ENCODE measurements around the gene METTL25B. TPM values are rescaled to one million over a fixed set of nuclear protein-coding genes. Genes with fewer than 3 reads are reported as not detected.

Gene METTL25B
- total RNA-seq, 1 experiment from 2014 or later = 51.0 TPM

- no peak overlapping the region for H3K4me3 ChIP-seq
- H3K36me3 ChIP-seq (ENCODE audit: low read depth) = peaks cover 21% of the 10 kb centered on the region
- DNase-seq = no peak
- peaks cover 46% of the 10 kb centered on the region for H3F3A ChIP-seq (ENCODE audit: insufficient read depth, low read depth)
- intact Hi-C loops (cut with micrococcal nuclease; ENCODE audit: unreplicated experiment) = no loop called here
- peaks cover 36% of the 10 kb centered on the region for H3K79me2 ChIP-seq (ENCODE audit: low read depth)
- no TSS peak for BruUV-seq (replicated peaks)
- no peak overlapping the region for H2AFZ ChIP-seq
- ChIA-PET POLR2A (ENCODE audit: unreplicated experiment) (interaction anchor here (0.7 kb wide), 1 partner anchor 8 kb away, joined by 3 read pairs; no protein-coding TSS in a partner anchor), CTCF (no interaction called here)
- no peaks in the 10 kb centered on the region for H3K27me3 ChIP-seq (ENCODE audit: insufficient read depth, low read depth)
- no peaks in the 10 kb centered on the region for H3K9me3 ChIP-seq (ENCODE audit: insufficient read depth, low read depth)
- peaks cover 29% of the 10 kb centered on the region for H4K20me1 ChIP-seq (ENCODE audit: insufficient read depth)
- TF ChIP-seq EZH2 (IDR thresholded peaks at IDR 0.05; ENCODE audit: low read depth) (no peak), CTCF (conservative IDR thresholded peaks at IDR 0.05) (no peak)
- H3K4me1 ChIP-seq (replicated peaks; ENCODE audit: insufficient read depth) = peaks cover 13% of the 10 kb centered on the region
- H3K9me2 ChIP-seq (ENCODE audit: insufficient read depth) = no peaks in the 10 kb centered on the region
- no peak overlapping the region for H3K4me2 ChIP-seq
- no peak overlapping the region for H3K27ac ChIP-seq
These were observed 7.1 kb upstream of the METTL25B start for GRCh38 chr1:156721131-156721530.

GRCh38 chr1:156721535-156721934 is 6.7 kb upstream of the METTL25B start:
- peaks cover 48% of the 10 kb centered on the region for H3F3A ChIP-seq (ENCODE audit: insufficient read depth, low read depth)
- H3K9me3 ChIP-seq (ENCODE audit: insufficient read depth, low read depth) = no peaks in the 10 kb centered on the region
- peaks cover 40% of the 10 kb centered on the region for H3K79me2 ChIP-seq (ENCODE audit: low read depth)
- no peaks in the 10 kb centered on the region for H3K27me3 ChIP-seq (ENCODE audit: insufficient read depth, low read depth)
- intact Hi-C loops (cut with micrococcal nuclease; ENCODE audit: unreplicated experiment) = no loop called here
- no peak for TF ChIP-seq EZH2 (IDR thresholded peaks at IDR 0.05; ENCODE audit: low read depth)
- no peak for DNase-seq
- H3K27ac ChIP-seq = no peak overlapping the region
- no peaks in the 10 kb centered on the region for H3K9me2 ChIP-seq (ENCODE audit: insufficient read depth)
- H3K36me3 ChIP-seq (ENCODE audit: low read depth) = peaks cover 21% of the 10 kb centered on the region
- H4K20me1 ChIP-seq (ENCODE audit: insufficient read depth) = peaks cover 33% of the 10 kb centered on the region
- H3K4me2 ChIP-seq = no peak overlapping the region
- peaks cover 13% of the 10 kb centered on the region for H3K4me1 ChIP-seq (replicated peaks; ENCODE audit: insufficient read depth)
- no peak overlapping the region for H2AFZ ChIP-seq
- no TSS peak for BruUV-seq (replicated peaks)
- ChIA-PET POLR2A (ENCODE audit: unreplicated experiment) (interaction anchor here (0.7 kb wide), 1 partner anchor 9 kb away, joined by 3 read pairs; no protein-coding TSS in a partner anchor), CTCF (interaction anchor here (0.9 kb wide), 1 partner anchor 28 kb away, joined by 6 read pairs; no protein-coding TSS in a partner anchor)
- H3K4me3 ChIP-seq = no peak overlapping the region

- peaks cover 48% of the 10 kb centered on the region for H3F3A ChIP-seq (ENCODE audit: insufficient read depth, low read depth)
- H3K9me3 ChIP-seq (ENCODE audit: insufficient read depth, low read depth) = no peaks in the 10 kb centered on the region
- peaks cover 21% of the 10 kb centered on the region for H3K36me3 ChIP-seq (ENCODE audit: low read depth)
- H3K4me1 ChIP-seq (replicated peaks; ENCODE audit: insufficient read depth) = peaks cover 30% of the 10 kb centered on the region
- ChIA-PET POLR2A (ENCODE audit: unreplicated experiment) (interaction anchor here (0.6 to 1.2 kb wide), 6 partner anchors 20 to 64 kb away, joined by 3 to 18 read pairs (median 4); partner anchors contain the start of gene HDGF), CTCF (interaction anchor here (0.8 to 4.5 kb wide), 20 partner anchors 10 to 202 kb away, joined by 3 to 63 read pairs (median 6); partner anchors contain the start of genes CRABP2, MRPL24, NES and NTRK1)
- BruUV-seq (replicated peaks) = no TSS peak
- peaks cover 35% of the 10 kb centered on the region for H4K20me1 ChIP-seq (ENCODE audit: insufficient read depth)
- H3K4me2 ChIP-seq = peak overlapping the region; percentile 91
- H3K79me2 ChIP-seq (ENCODE audit: low read depth) = peaks cover 73% of the 10 kb centered on the region
- no peak overlapping the region for H2AFZ ChIP-seq
- H3K9me2 ChIP-seq (ENCODE audit: insufficient read depth) = no peaks in the 10 kb centered on the region
- H3K4me3 ChIP-seq = peak overlapping the region; percentile 90
- H3K27me3 ChIP-seq (ENCODE audit: insufficient read depth, low read depth) = no peaks in the 10 kb centered on the region
- TF ChIP-seq EZH2 (IDR thresholded peaks at IDR 0.05; ENCODE audit: low read depth) (no peak), CTCF (conservative IDR thresholded peaks at IDR 0.05) (peak; percentile 93)
- peak; percentile 72 to 86 for DNase-seq
- intact Hi-C loops (cut with micrococcal nuclease; ENCODE audit: unreplicated experiment) = loop anchor here (1.0 kb wide), 9 partner anchors 20 to 202 kb away; partner anchors contain the start of genes CRABP2 and NTRK1
- no peak overlapping the region for H3K27ac ChIP-seq
These were observed 2.5 kb upstream of the METTL25B start for GRCh38 chr1:156725683-156726280.

Measured in PC-9 (cell line).